ENCODE measurements around the gene IGSF23.
A peak's percentile ranks its signal among the peaks of the same experiment; 100 is the strongest.

IGSF23 gene, protein sequence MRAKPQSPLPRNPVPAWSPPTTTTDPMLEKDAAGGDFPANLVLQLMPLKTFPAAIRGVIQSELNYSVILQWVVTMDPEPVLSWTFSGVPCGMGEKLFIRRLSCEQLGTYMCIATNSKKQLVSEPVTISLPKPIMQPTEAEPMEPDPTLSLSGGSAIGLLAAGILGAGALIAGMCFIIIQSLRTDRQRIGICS

DNA sequence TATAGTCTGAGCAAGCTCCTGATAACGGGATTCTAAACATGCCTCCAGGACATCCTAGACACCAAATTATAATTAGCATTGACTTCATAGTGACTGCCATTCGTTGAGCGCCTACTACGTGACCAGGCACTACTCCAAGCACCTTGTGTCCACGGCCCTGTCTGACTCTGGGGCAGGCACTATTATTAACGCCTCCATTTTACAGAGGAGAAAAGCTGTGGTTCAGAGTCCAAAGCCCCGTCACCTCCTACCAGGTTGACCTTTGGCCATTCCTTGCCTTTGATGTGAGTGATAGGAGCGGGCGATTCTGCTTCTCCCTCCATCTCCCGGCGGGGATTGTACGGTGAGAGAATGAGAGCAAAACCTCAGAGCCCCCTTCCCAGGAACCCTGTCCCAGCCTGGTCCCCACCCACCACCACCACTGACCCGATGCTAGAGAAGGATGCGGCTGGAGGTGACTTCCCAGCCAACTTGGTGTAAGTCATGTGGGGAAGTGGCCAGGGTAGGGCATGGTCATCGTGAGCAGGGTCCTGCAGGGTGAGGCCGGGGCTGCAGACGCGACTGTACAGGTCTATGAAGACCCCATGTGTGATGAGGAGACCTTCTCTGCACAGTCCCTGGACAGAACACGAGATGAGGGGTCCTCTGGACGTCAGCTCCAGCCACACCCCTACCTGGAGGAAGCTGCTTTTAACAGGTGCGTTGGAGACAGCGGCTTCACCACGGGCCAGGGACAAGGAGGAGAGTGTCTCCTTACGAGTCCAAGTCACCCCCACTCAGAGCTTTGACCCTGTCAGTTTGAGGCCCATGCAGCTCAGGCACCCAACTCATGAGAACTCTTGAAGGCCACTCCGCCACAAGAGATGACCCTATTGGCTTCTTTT lies at the start of gene IGSF23:
Gene IGSF23, plus strand, starts transcription at position 269 of the 884 bp plus-strand sequence. Its CDS starts 83 bp downstream, at position 352.
- DNase-seq = no peak

DNA sequence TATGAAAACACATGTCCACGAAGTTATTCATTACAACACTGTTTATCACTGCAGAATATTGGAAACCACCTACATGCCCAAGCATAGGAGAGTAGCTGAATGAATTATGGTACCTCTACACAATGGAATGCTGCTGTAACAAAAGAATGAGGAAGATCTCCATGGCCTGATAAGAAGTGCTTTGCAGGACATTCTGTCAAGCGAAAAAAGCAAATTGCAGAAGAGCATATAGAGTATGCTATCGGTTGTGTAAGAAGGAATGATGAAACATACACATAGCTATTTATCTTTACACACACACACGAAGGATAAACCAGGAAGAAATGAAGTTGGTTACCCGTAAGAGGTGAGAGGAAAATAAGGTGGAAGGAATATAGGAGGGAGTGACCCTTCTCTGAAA lies 46.4 kb upstream of the IGSF23 start:
- no peak for DNase-seq

DNA sequence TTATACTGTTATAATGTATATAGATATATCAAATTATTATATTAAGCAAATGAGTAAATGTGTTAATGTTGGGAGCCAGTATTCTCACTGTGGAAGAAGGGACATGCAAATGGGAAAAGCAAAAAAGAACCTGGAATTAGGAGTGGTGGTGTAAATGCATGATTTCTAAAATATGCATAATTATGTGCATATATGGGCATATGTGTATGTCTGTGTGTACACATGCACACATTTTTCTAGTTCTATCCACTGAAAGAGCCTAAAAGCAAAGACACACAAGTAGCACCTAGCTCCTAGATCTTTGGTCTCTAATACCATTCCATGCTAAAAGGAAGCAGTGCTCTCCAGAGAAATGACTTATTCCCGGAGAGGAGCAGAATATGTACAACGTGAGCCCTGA lies 45.6 kb upstream of the IGSF23 start:
- no peak for DNase-seq

DNA sequence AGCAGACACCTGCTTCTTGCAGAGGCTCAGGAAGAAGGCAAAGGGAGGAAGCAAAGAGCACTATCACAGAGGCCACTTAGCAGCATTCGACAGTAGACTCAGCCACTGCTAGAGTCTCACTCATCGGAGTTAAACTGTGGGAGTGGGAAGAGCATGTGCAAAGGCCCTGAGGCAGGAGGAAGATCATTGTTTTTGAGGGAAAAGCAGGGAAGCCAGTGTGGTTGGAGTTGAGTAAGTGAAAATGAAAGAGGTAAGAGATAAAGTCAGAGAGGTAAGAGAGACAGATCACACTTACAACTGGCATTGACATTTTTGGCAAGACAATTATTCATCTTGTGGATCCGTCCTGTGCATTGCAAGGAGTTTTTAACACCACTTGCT lies 42.8 kb upstream of the IGSF23 start:
- DNase-seq = no peak

DNA sequence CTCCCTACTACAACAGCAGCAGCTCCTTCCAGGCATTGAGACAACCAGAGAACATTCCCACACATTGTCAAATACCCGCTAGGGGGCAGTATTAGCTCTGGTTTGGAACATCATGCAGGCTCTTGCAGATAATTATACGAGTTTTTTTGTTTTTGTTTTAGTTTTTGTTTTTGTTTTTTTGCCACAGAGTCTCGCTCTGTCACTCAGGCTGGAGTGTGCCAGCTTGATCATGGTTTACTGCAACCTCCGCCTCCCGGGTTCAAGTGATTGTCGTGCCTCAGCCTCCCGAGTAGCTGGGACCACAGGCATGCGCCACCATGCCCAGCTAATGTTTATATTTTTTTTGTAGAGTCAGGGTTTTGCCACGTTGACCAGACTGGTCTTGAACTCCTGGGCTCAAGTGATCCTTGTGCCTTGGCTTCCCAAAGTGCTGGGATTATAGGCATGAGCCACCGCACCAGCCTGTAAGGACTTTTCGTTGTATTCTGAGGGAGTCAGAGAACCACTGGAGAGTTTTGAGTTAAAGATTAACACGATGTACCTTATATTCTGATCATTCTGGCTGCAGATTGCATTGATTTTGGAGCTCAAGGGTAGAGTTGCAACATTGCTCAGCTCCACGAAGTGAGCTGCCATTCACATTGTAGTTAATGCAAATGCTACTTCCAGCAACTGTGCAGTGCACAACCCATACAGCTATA lies 42.2 kb upstream of the IGSF23 start:
- peak; percentile 11 for DNase-seq

DNA sequence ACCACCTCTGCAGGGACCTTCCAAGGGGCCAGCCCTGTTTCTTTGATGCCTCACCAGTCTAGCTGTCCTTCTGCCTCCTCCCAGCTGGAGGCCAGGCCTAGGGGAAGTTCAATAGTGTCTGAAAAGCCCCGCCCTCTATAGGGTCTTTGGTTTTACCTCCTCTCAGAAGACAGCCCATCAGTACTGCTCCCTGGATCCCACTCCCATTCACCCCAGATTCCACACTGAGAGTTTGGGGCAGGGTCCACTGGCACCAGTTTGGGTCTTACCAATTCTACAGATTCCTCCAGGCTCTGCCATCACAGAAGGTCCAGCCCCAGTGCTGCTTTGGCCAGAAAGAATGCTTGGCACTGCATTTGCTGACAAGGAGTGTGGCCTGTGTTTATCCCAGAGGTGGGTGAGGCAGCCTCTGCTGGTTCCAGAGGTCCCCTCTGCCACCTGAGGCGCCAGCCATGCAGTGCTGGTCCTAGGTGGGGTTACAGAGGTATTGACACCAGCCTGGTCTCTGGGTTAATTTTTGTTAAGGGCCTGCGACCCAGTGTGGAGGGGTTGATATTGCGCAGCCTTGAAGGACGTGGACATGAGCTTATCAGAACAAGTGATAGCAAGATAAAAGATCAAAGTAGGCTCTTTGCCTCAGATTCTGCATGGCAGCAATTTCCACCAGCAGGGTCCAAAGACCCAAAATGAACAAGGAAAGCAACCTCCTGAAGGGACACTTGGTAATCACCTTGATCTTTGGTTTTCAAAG lies 41.4 kb upstream of the IGSF23 start:
- no peak for DNase-seq

DNA sequence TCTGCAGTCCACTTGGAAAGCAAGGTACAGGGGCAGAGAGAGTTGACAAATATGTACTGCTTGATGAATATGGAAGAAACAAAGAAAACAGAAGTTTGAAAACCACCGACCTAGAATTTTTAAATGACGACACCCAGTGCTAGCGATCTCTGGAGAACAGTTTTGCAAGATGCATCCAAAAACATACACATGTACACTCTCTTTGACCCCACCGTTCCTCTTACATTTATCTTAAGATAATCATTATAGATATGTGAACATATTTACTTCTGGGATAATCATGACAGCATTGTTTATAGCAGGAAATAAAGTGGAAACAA lies 40.8 kb upstream of the IGSF23 start:
- DNase-seq = no peak

DNA sequence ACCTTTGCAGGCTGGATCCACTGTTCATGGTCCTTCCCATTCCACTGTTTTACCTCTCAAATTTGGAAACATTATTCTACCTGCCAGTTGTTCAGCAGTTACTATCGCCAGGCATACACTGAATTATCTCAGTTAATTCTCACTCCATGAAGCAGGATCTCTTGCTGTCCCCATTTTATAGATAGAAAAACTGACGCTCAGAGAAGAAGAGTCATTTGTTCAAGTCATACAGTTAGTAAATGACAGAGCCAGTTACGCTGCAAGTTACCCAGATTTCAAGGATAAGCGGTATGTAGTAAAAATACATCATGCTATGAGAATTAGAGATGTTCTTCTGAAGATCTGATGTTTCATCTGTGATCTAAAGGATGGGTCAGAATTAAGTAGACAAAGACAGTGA lies 40.2 kb upstream of the IGSF23 start:
- no peak for DNase-seq

DNA sequence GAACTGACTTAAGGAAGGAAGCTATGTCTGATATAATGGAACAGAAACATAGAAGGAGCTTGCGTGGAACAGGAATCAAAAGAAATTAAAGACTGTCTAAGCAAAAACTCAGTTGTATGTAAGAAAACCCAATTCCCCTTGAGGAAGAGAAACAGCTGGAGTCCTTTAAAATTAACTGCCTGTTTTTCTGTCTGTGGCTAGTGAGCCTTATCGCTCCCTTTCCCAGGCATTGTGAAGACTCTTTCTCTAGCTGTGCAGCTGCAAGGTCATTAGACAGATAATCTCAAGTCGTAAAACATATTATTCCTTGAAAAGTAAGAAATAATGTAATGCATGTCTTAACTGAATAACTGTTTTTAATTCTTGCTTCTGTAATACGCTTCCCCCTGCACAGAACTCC lies 39.7 kb upstream of the IGSF23 start:
- DNase-seq = no peak

DNA sequence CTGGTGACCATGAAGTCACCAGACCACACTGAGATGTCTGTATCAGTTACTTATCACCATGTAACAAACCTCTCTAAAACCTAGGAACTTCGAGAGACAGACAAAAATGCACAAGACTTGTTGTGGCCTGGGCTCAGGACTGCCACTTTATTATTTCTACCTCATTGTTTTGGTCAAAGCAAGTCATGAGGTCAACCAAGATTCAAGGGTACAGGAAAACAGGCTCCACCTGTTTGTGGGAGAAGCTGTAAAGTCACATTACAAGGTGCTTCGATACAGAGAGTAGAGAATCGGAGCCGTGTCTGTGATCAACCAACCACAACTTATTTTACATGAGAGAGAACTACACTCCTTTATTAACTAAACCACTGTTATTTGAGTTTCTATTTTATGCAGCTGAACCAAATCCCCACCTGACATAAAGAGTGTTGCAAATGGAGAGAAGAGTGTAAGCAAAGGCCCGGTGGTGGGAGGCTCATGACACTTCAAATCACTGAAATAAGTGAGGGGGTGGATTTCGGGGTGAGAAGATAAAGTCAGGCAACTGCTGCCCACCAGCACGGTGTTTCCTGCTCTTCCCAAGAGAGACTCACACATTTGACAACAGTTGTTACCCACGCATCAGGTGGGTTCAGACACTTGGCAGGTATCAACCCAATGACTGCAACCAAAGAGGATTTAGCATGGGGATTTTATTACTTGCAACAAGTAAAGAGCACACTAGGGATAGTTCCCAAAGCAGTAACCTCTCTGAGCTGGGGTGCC lies 39.0 kb upstream of the IGSF23 start:
- DNase-seq = no peak

DNA sequence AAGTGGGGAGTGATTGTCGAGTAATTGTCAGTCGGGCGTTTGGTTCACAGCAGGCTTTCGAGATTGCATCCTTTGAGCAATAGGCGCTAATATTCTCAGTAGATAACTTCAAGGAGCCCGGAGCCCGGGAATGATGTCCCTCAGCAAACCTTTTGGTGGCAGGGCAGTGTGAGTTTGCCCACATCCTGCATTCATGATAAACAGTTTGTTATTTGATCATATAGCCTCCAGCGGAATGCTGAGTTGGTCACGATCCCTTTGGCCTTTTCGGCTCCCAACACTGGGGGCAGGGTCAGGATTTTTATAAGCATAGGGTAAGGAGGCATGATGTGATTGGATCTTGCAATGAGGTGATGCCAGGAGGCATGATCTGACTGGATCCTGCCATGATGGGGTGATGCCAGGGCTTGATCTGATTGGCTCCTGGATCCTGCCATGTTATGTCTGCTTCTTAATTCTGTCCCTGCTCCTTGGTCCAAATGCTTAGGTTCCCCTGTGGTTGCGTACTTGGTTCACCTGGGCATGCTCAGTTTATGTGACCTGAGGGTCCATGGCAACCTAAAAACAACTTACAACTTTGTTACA lies 38.2 kb upstream of the IGSF23 start:
- DNase-seq = no peak

DNA sequence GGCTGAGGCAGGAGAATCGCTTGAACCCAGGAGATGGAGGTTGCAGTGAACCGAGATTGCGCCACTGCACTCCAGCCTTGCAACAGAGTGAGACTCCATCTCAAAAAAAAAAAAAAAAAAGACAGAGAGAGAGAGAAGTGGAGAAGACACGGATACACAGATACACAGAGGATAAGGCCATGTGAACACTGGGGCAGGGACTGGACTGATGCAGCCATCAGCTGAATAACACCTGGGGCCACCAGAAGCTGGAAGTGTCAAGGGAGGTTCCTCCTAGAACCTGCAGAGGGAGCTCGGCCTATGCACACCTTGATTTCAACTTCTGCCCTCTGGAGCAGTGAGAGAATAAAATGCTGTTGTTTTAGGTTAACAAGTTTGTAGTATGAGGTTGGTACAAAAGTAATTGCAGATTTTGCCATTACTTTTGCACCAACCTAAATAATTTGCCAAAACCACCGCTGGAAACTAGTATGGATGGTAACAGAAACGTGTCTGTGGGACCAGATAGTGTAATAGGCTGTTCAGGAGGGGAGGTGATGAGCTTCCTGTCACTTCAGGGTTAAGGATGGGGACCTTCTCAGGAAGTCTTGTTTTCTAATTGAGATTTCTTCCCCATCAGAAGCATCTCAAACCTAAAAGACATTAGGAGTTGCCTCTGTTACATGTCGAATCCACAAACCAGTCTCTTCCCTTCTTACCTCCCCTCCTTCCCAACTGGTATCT lies 36.4 kb upstream of the IGSF23 start:
- DNase-seq = no peak

DNA sequence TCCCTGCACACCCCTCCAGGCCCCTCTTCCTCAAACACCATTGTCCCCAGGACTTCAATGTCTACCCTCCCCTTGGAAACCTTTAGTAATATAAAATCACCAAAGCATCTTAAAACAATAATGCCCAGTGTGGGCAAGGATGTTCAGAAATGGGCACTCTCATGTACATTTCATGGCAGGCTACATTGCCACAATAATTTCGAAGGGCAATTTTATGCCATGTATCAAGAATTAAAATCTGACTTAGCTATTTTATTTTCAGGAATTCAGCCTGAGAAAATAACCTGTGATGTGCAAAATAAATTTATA lies 35.8 kb upstream of the IGSF23 start:
- no peak for DNase-seq

DNA sequence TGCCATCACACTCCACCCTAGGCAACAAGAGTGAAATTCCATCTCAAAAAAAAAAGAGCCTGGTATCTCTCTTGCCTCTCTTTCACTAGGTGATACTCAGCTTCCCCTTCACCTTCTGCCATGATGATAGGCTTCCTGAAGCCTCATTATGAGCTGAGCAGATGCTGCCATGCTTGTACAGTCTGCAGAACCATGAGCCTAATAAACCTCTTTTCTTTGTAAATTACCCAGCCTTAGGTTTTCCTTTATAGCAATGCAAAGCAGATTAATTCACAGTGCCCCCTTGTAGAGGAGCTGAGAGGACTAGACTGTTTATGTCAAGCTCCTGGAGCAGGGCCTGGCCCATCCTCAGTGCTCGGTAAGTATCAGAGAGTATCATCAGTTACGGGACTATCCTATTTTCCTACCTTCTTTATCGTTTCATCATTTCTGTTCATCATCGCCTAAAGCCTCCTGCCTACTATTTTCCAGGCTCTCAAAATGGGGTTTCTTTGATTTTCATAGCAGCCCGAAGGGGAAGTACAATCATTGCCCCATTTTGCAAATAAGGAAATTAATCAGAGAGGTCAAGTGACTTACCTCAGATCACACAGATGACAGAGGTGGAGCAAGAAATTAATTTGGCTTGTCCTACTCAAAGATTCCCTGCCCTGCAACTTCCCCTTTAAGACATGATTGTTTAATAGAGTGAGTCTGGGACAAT lies 33.5 kb upstream of the IGSF23 start:
- no peak for DNase-seq

DNA sequence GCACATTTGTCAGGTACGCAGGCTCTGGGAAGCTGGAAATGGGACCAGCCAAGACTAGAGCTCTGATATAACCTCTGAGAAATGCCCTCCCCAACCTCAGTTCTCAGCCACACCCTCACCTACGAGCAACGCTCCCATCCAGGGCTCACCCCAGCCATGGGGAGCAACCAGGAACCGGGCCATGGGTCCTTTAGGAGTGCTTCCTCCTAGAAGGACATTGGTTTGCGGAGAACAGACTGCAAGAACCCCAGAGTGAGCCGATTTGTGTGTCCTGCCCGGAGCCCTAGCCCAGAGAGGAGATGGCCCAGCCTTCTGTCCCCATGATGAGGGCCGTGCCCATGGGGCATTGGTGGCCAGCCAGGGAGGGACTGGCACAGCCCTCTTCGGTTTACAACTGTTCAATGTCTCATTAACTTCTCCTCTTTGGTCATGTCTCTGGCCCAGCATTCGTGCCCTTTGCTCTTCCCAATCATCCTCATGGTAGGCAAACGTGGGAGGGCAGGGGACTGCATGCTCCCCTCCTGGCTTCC lies 32.9 kb upstream of the IGSF23 start:
- no peak for DNase-seq

DNA sequence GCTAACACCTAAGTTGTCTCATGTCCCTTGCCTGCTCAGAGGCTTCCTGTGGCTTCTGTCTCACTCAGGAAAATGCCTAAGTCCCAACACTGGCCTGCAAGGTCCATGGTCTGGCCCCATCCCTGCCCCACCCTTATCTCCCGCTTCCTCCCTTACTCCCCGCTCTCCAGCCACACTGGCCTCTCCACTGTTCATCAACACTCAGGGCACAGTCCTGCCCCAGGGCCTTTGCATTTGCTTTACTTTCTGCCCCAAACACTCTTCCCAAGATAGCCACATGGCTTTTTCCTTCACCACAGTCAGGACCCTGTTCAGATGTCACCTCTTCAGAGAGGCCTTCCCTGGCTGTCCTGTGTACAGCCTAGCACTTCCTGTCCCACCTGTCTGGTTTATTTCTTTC lies 32.1 kb upstream of the IGSF23 start:
- DNase-seq = no peak

DNA sequence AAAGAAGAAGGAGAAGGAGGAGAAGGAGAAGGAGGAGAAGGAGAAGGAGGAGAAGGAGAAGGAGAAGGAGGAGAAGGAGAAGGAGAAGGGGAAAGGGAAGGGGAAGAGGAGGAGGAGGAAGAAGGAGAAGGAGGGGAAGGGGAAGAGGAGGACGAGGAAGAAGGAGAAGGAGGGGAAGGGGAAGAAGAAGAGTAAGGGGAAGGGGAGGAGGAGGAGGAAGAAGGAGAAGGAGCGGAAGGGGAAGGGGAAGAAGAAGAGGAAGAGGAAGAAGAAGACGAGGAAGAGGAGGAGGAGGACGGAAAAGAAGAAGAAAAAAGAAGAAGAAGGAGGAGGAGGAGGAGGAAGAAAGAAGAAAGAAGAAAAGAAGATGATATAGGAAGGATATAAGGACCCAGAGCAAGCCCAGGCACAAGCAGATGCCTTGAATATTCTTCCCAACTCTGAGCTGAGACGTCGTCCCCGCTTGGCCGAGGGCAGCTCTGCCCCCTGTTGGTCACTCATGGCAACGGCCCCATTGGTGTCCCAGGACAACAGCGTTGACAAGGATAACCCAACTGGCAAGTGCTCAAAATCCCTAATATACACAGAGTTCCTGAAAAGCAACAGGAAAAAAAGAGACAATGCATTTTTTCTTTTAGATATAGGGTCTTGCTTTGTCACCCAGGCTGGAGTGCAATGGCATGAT lies 30.6 kb upstream of the IGSF23 start:
- DNase-seq = no peak

DNA sequence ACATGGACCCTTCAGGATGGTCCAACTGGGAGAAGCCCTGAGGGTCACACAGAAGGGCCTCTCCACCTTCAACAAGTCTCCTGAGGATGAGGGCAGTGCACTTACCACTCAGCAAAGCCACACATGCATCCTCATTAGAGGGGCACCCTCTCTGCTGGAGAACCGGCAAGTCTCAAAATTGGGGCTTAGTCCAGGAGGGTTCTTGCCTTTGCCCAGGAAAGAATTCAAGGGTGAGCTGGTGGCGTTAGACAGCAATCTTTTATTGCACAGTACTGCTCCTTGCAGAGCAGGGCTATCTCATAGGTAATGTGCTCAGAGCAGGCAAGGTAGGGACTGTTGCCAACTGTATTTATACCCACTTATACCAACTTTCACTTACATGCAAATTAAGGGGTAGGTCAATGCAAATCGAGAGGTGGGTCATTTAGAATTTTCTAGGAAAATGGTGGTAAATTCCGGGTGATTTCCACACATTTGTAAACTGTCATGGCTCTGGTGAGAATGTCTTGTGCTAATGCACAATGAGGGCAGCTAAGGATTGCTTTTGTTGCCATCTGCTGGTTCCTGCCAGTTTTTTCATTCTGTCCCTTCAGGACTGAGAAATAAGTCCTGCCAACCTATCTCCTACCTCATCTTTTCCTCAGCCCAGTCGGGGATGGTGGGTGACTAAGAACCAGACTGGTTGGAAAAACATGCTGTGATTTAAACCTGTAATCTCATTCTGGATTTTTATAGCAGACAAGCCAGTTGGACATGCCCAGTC lies 27.8 kb upstream of the IGSF23 start:
- DNase-seq = no peak
